Panc1 (cell line): ENCODE measurements around the gene BBS7. TPM values are rescaled to one million over a fixed set of nuclear protein-coding genes. Genes with fewer than 3 reads are reported as not detected.

ENCODE experiments used
- ATAC-seq: fragments of 200-7000 bp; cut with Tn5 transposase; 2 replicates; pipeline ENCODE4 v1.9.1; 2020; ENCODE audit warnings: mild to moderate bottlenecking, moderate library complexity
- BruUV-seq: library from RNA; stranded (reverse); fragments of 400-500 nt; replicated peaks from 2 replicates; lab custom pipeline; 2021; lab: Mats Ljungman, UMichigan
- CTCF ChIA-PET: fragments of 300-600 bp; sonication (Branson Sonifier 250); formaldehyde crosslinking; loops from one replicate; lab custom pipeline; 2022; ENCODE audit warnings: antibody characterized with exemption; lab: Charles Lee
- POLR2A ChIA-PET: fragments of 300-600 bp; sonication (Branson Sonifier 250); formaldehyde crosslinking; loops from one replicate; lab custom pipeline; 2022; ENCODE audit warnings: antibody characterized with exemption; lab: Charles Lee
- DNase-seq: peaks from one replicate; pipeline ENCODE4 v3.0.0-alpha.2; 2010; ENCODE audit warnings: low read depth, low spot score
- H3K27ac ChIP-seq: 2 replicates; pipeline ENCODE4 v1.5.1; 2011; ENCODE audit warnings: mild to moderate bottlenecking, low read length, inconsistent platforms
- H3K27me3 ChIP-seq: fragments of 200-500 bp; sonication (Bioruptor generic); 2 replicates; pipeline ENCODE4 v1.6.0; 2014; ENCODE audit warnings: low read length, inconsistent platforms; ENCODE audit not compliant: control insufficient read depth, insufficient read depth
- H3K36me3 ChIP-seq: fragments of 200-500 bp; sonication (Bioruptor generic); 2 replicates; pipeline ENCODE4 v1.5.1; 2014; ENCODE audit warnings: inconsistent platforms, mild to moderate bottlenecking, low read length, moderate library complexity; ENCODE audit not compliant: control insufficient read depth, insufficient read depth
- H3K4me1 ChIP-seq: 2 replicates; pipeline ENCODE4 v1.5.1; 2011; ENCODE audit warnings: inconsistent platforms, mild to moderate bottlenecking, low read length, moderate library complexity; ENCODE audit not compliant: control insufficient read depth, insufficient read depth
- H3K4me3 ChIP-seq, 2 experiments: 2 replicates each; pipeline ENCODE4 v1.5.1; 2011 to 2012; ENCODE audit warnings: low read depth in 2 of 2, low read length in 2 of 2, mild to moderate bottlenecking in 2 of 2, inconsistent platforms in 1 of 2, moderate library complexity in 1 of 2
- H3K9me3 ChIP-seq: fragments of 200-500 bp; sonication (Bioruptor generic); 2 replicates; pipeline ENCODE4 v1.5.1; 2014; ENCODE audit warnings: low read depth, mild to moderate bottlenecking, inconsistent platforms, low read length, moderate library complexity; ENCODE audit not compliant: control insufficient read depth, insufficient read depth
- POLR2AphosphoS5 ChIP-seq: IDR thresholded peaks from 2 replicates; pipeline ENCODE4 v1.6.1; 2012; ENCODE audit warnings: mild to moderate bottlenecking, low read depth, low read length, moderate library complexity
- SIN3A ChIP-seq: IDR thresholded peaks from 2 replicates; pipeline ENCODE4 v1.6.1; 2012; ENCODE audit warnings: low read depth, mild to moderate bottlenecking, low read length, moderate library complexity, borderline replicate concordance; ENCODE audit not compliant: insufficient read depth
- TCF7L2 ChIP-seq: IDR thresholded peaks from 2 replicates; pipeline ENCODE4 v1.6.1; 2011; ENCODE audit warnings: mild to moderate bottlenecking, low read depth, low read length, inconsistent platforms
- in situ Hi-C: cut with HindIII; loops from 2 replicates; pipeline ENCODE4 v1.10.0; 2016; ENCODE audit warnings: low sequenced_read_pairs, low pct_unique_long_range_greater_than_20kb
- intact Hi-C: fragments of 100-400 bp; cut with micrococcal nuclease; formaldehyde crosslinking; loops from one replicate; pipeline ENCODE4 v1.10.0; 2022; ENCODE audit not compliant: unreplicated experiment
- total RNA-seq: library from RNA; stranded (reverse); gene quantifications from one replicate; pipeline ENCODE4 v1.2.1, GENCODE V29; 2021; ENCODE audit not compliant: unreplicated experiment
- TF ChIP-seq, protein P1 (sequence below): fragments of 450-650 bp; IDR thresholded peaks from 2 replicates; pipeline ENCODE4 v1.5.1; 2017; ENCODE audit warnings: mild to moderate bottlenecking
- TF ChIP-seq, protein P2 (sequence below), 2 experiments: IDR thresholded peaks; 2 replicates each; pipeline ENCODE4 v1.6.1; 2011 to 2012; ENCODE audit warnings: low read depth in 2 of 2, control low read depth in 1 of 2, low read length in 1 of 2, mild to moderate bottlenecking in 1 of 2, moderate library complexity in 1 of 2; ENCODE audit not compliant: insufficient read depth in 1 of 2

Gene BBS7
- total RNA-seq, 1 experiment from 2014 or later = 9.1 TPM

DNA sequence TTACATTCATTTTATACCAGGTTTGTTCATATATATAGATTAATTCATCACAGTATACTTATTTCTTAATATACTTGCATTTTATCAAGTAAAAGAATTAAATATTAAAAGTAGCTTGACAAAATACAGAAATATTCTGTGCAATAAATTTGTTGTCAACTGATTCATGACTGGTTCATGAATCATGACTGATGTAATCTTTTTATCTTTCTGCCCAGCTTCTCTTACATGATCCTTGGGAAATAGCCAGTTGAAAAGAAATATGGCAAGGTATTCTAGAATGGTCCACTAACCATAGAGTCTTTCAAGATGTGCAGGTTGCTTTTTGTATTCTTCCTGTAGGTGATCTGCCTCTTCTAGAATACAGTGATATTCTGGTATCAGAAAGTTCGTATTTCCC, 42.4 kb downstream of the BBS7 start:
- Histone ChIP-seq H3K27ac (no peak overlapping the region), H3K4me1 (no peaks in the 10 kb centered on the region; the same call in 1 of the 2 replicates), H3K27me3 (no peaks in the 10 kb centered on the region), H3K36me3 (peaks cover 8% of the 10 kb centered on the region), H3K4me3 (no peak overlapping the region), H3K9me3 (no peaks in the 10 kb centered on the region)
- ChIA-PET POLR2A (no interaction called here), CTCF (no interaction called here)
- no TSS peak for BruUV-seq
- no peak for DNase-seq
- no peak for ATAC-seq
- TF ChIP-seq SIN3A = no peak
- TF ChIP-seq, protein P1, sequence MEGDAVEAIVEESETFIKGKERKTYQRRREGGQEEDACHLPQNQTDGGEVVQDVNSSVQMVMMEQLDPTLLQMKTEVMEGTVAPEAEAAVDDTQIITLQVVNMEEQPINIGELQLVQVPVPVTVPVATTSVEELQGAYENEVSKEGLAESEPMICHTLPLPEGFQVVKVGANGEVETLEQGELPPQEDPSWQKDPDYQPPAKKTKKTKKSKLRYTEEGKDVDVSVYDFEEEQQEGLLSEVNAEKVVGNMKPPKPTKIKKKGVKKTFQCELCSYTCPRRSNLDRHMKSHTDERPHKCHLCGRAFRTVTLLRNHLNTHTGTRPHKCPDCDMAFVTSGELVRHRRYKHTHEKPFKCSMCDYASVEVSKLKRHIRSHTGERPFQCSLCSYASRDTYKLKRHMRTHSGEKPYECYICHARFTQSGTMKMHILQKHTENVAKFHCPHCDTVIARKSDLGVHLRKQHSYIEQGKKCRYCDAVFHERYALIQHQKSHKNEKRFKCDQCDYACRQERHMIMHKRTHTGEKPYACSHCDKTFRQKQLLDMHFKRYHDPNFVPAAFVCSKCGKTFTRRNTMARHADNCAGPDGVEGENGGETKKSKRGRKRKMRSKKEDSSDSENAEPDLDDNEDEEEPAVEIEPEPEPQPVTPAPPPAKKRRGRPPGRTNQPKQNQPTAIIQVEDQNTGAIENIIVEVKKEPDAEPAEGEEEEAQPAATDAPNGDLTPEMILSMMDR = no peak
- TF ChIP-seq POLR2AphosphoS5 = no peak
- in situ Hi-C loops (no loop called here), intact Hi-C loops (no loop called here)

DNA sequence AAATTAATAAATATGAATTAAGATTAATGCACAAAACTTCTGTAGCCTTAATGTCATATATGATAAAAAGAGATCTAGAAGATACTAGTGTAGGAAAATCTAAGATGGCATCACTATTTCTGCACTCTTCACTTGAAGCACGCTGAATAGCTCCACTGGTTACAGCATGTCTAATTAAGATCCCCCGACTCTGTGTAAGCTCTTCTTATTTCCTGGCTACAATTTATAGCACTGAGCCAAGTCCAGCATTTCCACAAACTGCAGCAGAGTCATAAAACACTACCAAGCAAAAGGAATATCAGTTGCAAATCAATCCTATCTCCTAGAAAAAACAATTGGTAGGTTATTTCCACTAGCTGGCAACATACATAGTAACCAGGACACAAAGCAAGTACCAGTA, 45.3 kb downstream of the BBS7 start:
- Histone ChIP-seq H3K9me3 (no peaks in the 10 kb centered on the region), H3K4me3 (no peak overlapping the region), H3K27ac (no peak overlapping the region), H3K27me3 (no peaks in the 10 kb centered on the region), H3K36me3 (peaks cover 26% of the 10 kb centered on the region), H3K4me1 (peaks cover 11% of the 10 kb centered on the region)
- POLR2A ChIA-PET = interaction anchor here (0.6 kb wide), 1 partner anchor 15 kb away, joined by 4 read pairs; no protein-coding TSS in a partner anchor
- CTCF ChIA-PET = no interaction called here
- DNase-seq (no peak), ATAC-seq (no peak)
- TF ChIP-seq, protein P2, sequence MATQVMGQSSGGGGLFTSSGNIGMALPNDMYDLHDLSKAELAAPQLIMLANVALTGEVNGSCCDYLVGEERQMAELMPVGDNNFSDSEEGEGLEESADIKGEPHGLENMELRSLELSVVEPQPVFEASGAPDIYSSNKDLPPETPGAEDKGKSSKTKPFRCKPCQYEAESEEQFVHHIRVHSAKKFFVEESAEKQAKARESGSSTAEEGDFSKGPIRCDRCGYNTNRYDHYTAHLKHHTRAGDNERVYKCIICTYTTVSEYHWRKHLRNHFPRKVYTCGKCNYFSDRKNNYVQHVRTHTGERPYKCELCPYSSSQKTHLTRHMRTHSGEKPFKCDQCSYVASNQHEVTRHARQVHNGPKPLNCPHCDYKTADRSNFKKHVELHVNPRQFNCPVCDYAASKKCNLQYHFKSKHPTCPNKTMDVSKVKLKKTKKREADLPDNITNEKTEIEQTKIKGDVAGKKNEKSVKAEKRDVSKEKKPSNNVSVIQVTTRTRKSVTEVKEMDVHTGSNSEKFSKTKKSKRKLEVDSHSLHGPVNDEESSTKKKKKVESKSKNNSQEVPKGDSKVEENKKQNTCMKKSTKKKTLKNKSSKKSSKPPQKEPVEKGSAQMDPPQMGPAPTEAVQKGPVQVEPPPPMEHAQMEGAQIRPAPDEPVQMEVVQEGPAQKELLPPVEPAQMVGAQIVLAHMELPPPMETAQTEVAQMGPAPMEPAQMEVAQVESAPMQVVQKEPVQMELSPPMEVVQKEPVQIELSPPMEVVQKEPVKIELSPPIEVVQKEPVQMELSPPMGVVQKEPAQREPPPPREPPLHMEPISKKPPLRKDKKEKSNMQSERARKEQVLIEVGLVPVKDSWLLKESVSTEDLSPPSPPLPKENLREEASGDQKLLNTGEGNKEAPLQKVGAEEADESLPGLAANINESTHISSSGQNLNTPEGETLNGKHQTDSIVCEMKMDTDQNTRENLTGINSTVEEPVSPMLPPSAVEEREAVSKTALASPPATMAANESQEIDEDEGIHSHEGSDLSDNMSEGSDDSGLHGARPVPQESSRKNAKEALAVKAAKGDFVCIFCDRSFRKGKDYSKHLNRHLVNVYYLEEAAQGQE (IDR thresholded peaks at IDR 0.05; ENCODE audit: insufficient read depth in 1 of 2, low read depth in 2 of 2, low read length in 1 of 2) = no peak
- TF ChIP-seq, protein P1 = no peak
- TF ChIP-seq POLR2AphosphoS5 = no peak
- TF ChIP-seq TCF7L2 = no peak
- TF ChIP-seq SIN3A = no peak
- intact Hi-C loops = no loop called here
- BruUV-seq = no TSS peak
- in situ Hi-C loops = no loop called here
